ENCODE data around the gene MIOX.
A peak's percentile ranks its signal among the peaks of the same experiment; 100 is the strongest.

- TF ChIP-seq CTCF (IDR thresholded peaks at IDR 0.05 in 2 of 3, conservative IDR thresholded peaks at IDR 0.05 in 1 of 3; ENCODE audit: control insufficient read depth in 2 of 3, extremely low read depth in 1 of 3, insufficient read depth in 1 of 3, low read depth in 3 of 3, low read length in 3 of 3), result no peak
- TF ChIP-seq ESRRA (IDR thresholded peaks at IDR 0.05; ENCODE audit: low read length), result peak; percentile 22; the same call in 1 of the 2 replicates
- no peak for TF ChIP-seq SUZ12 (IDR thresholded peaks at IDR 0.05; ENCODE audit: unreplicated experiment)
- no peak for TF ChIP-seq SPI1 (IDR thresholded peaks at IDR 0.05; ENCODE audit: borderline replicate concordance, insufficient read depth, low read depth, low read length)
- no peak for TF ChIP-seq POLR2A (IDR thresholded peaks at IDR 0.05; ENCODE audit: low read depth, low read length)
- peak; percentile 74; the same call in 1 of the 2 replicates for TF ChIP-seq SMAD5 (IDR thresholded peaks at IDR 0.05; ENCODE audit: low read depth)
- no peak for TF ChIP-seq MAX (IDR thresholded peaks at IDR 0.05; ENCODE audit: low read depth, low read length)
- TF ChIP-seq TAF1 (IDR thresholded peaks at IDR 0.05; ENCODE audit: borderline replicate concordance, low read depth, low read length), result peak; percentile 57; the same call in 1 of the 2 replicates
- TF ChIP-seq RELA (IDR thresholded peaks at IDR 0.05; ENCODE audit: borderline replicate concordance, partially characterized antibody), result peak; percentile 29
- TF ChIP-seq, protein P1, sequence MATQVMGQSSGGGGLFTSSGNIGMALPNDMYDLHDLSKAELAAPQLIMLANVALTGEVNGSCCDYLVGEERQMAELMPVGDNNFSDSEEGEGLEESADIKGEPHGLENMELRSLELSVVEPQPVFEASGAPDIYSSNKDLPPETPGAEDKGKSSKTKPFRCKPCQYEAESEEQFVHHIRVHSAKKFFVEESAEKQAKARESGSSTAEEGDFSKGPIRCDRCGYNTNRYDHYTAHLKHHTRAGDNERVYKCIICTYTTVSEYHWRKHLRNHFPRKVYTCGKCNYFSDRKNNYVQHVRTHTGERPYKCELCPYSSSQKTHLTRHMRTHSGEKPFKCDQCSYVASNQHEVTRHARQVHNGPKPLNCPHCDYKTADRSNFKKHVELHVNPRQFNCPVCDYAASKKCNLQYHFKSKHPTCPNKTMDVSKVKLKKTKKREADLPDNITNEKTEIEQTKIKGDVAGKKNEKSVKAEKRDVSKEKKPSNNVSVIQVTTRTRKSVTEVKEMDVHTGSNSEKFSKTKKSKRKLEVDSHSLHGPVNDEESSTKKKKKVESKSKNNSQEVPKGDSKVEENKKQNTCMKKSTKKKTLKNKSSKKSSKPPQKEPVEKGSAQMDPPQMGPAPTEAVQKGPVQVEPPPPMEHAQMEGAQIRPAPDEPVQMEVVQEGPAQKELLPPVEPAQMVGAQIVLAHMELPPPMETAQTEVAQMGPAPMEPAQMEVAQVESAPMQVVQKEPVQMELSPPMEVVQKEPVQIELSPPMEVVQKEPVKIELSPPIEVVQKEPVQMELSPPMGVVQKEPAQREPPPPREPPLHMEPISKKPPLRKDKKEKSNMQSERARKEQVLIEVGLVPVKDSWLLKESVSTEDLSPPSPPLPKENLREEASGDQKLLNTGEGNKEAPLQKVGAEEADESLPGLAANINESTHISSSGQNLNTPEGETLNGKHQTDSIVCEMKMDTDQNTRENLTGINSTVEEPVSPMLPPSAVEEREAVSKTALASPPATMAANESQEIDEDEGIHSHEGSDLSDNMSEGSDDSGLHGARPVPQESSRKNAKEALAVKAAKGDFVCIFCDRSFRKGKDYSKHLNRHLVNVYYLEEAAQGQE (IDR thresholded peaks at IDR 0.05; ENCODE audit: low read depth, low read length), result no peak
- TF ChIP-seq CBX5 (IDR thresholded peaks at IDR 0.05; ENCODE audit: low read depth), result no peak
- TF ChIP-seq, protein P2, sequence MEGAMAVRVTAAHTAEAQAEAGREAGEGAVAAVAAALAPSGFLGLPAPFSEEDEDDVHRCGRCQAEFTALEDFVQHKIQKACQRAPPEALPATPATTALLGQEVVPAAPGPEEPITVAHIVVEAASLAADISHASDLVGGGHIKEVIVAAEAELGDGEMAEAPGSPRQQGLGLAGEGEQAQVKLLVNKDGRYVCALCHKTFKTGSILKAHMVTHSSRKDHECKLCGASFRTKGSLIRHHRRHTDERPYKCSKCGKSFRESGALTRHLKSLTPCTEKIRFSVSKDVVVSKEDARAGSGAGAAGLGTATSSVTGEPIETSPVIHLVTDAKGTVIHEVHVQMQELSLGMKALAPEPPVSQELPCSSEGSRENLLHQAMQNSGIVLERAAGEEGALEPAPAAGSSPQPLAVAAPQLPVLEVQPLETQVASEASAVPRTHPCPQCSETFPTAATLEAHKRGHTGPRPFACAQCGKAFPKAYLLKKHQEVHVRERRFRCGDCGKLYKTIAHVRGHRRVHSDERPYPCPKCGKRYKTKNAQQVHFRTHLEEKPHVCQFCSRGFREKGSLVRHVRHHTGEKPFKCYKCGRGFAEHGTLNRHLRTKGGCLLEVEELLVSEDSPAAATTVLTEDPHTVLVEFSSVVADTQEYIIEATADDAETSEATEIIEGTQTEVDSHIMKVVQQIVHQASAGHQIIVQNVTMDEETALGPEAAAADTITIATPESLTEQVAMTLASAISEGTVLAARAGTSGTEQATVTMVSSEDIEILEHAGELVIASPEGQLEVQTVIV (IDR thresholded peaks at IDR 0.05; ENCODE audit: borderline replicate concordance, partially characterized antibody), result peak; percentile 26
- TF ChIP-seq POLR2AphosphoS5 (IDR thresholded peaks at IDR 0.05; ENCODE audit: low read length), result peak; percentile 92
- TF ChIP-seq, protein P3, sequence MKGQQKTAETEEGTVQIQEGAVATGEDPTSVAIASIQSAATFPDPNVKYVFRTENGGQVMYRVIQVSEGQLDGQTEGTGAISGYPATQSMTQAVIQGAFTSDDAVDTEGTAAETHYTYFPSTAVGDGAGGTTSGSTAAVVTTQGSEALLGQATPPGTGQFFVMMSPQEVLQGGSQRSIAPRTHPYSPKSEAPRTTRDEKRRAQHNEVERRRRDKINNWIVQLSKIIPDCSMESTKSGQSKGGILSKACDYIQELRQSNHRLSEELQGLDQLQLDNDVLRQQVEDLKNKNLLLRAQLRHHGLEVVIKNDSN (IDR thresholded peaks at IDR 0.05; ENCODE audit: borderline replicate concordance, extremely low read length, insufficient read depth, low read depth, low read length), result no peak
Observed at GRCh38 chr22:50530877-50531545, 44.4 kb downstream of the MIOX start.
